HG02852 (cell line): ENCODE results near the gene GRK2.
"Not testable (repeated sequence)": the region's sequence is repeated elsewhere in the genome, so short reads cannot be mapped to it uniquely, and the experiment has no call there.

ENCODE experiments used
- ATAC-seq: cut with Tn5 transposase; IDR thresholded peaks from one replicate; pipeline ENCODE4 v1.9.1; 2021; ENCODE audit warnings: mild to moderate bottlenecking, moderate library complexity; ENCODE audit not compliant: unreplicated experiment

GRK2 gene

GRCh38 chr11:67310246-67311050, 44.2 kb downstream of the GRK2 start:
- no peak for ATAC-seq

- no peak for ATAC-seq
Measured at GRCh38 chr11:67311051-67311555, 44.8 kb downstream of the GRK2 start.

- ATAC-seq: no peak
Measured at GRCh38 chr11:67311556-67312082, 45.3 kb downstream of the GRK2 start.

GRCh38 chr11:67312187-67313021, 46.1 kb downstream of the GRK2 start:
- ATAC-seq: no peak

GRCh38 chr11:67313125-67313890, 47.0 kb downstream of the GRK2 start:
- ATAC-seq: no peak

GRCh38 chr11:67314218-67314617, 47.9 kb downstream of the GRK2 start:
- ATAC-seq: no peak

- ATAC-seq: no peak
Measured at GRCh38 chr11:67315325-67315909, 49.1 kb downstream of the GRK2 start.

GRCh38 chr11:67316882-67317204, 50.6 kb downstream of the GRK2 start:
- ATAC-seq: no peak

GRCh38 chr11:67317205-67317887, 51.1 kb downstream of the GRK2 start:
- ATAC-seq: peak; percentile 81

GRCh38 chr11:67317888-67318555, 51.7 kb downstream of the GRK2 start:
- no peak for ATAC-seq

- not testable (repeated sequence) for ATAC-seq
Measured at GRCh38 chr11:67318876-67319275, 52.6 kb downstream of the GRK2 start.

GRCh38 chr11:67320011-67320410, 53.7 kb downstream of the GRK2 start:
- ATAC-seq: no peak

- no peak for ATAC-seq
Measured at GRCh38 chr11:67320691-67321090, 54.4 kb downstream of the GRK2 start.

- ATAC-seq: no peak
Measured at GRCh38 chr11:67321313-67321871, 55.1 kb downstream of the GRK2 start.

- no peak for ATAC-seq
Measured at GRCh38 chr11:67322049-67322448, 55.8 kb downstream of the GRK2 start.

- no peak for ATAC-seq
Measured at GRCh38 chr11:67323526-67323925, 57.3 kb downstream of the GRK2 start.

GRCh38 chr11:67332081-67332691, 65.9 kb downstream of the GRK2 start:
- ATAC-seq: no peak
